Stomach (tissue), 9 donors: Measurements from ENCODE around the gene UGGT2. TPM values are rescaled to one million over a fixed set of nuclear protein-coding genes. Genes with fewer than 3 reads are reported as not detected.

Source experiments
- DNase-seq, 2 donors: peaks; one replicate each; pipeline versions ENCODE4 v3.0.0 to v3.0.0-alpha.2; 2013 to 2019
- H3K27ac ChIP-seq, 5 donors: fragments of 200-600 bp in 4 of 5; sonication (generic) in 4 of 5; one replicate each; pipeline ENCODE4 v1.5.1; 2013 to 2019; ENCODE audit warnings: mild to moderate bottlenecking in 1 of 5, moderate library complexity in 1 of 5
- H3K27me3 ChIP-seq, 3 donors: fragments of 200-600 bp; sonication (generic); one replicate each; pipeline ENCODE4 v1.5.1; 2017 to 2019; ENCODE audit warnings: mixed run types in 1 of 3
- H3K36me3 ChIP-seq, 4 donors: fragments of 200-600 bp; sonication (generic); 1 replicate in 3 of 4; 2 replicates in 1 of 4; pipeline ENCODE4 v1.5.1; 2016 to 2019
- H3K4me1 ChIP-seq, 4 donors: fragments of 200-600 bp; sonication (generic); one replicate each; pipeline ENCODE4 v1.5.1; 2016 to 2019
- H3K4me3 ChIP-seq, 4 donors: fragments of 200-600 bp; sonication (generic) in 3 of 4; one replicate each; pipeline ENCODE4 v1.5.1; 2016 to 2019; ENCODE audit warnings: mild to moderate bottlenecking in 1 of 4
- H3K9me3 ChIP-seq, 4 donors: fragments of 200-600 bp; sonication (generic); one replicate each; pipeline ENCODE4 v1.5.1; 2016 to 2019
- CTCF ChIP-seq, 7 experiments: fragments of 450-650 bp in 4 of 7; fragments of 200-600 bp in 3 of 7; sonication (generic) in 3 of 7; IDR thresholded peaks; one replicate each; pipeline ENCODE4 v1.5.1; 2016 to 2019; ENCODE audit warnings: antibody characterized with exemption in 7 of 7, control low read depth in 2 of 7, mild to moderate bottlenecking in 1 of 7
- EP300 ChIP-seq: sonication (generic); formaldehyde crosslinking; IDR thresholded peaks from one replicate; pipeline ENCODE4 v1.6.1; 2017; ENCODE audit warnings: antibody characterized with exemption
- POLR2A ChIP-seq, 4 donors: fragments of 450-650 bp; IDR thresholded peaks; one replicate each; pipeline ENCODE4 v1.6.1; 2016; ENCODE audit warnings: antibody characterized with exemption in 4 of 4, control low read depth in 2 of 4, mild to moderate bottlenecking in 1 of 4, moderate library complexity in 1 of 4
- POLR2AphosphoS5 ChIP-seq, 3 donors: sonication (generic); formaldehyde crosslinking; IDR thresholded peaks; one replicate each; pipeline ENCODE4 v1.6.1; 2016; ENCODE audit warnings: antibody characterized with exemption in 3 of 3
- WGBS, 5 donors: extraction: QIAGEN DNeasy Blood & Tissue Kit in 3 of 5; methylation state at CpG; one replicate each; pipeline versions ENCODE4 v1.1.5 to v1.1.7; 2013 to 2018; 5-methylcytosine and 5-hydroxymethylcytosine counted together
- intact Hi-C: fragments of 100-400 bp; cut with DNase I; formaldehyde crosslinking; loops from one replicate; pipeline ENCODE4 v1.15.1; 2023; ENCODE audit warnings: low total_unique reads
- polyA plus RNA-seq, 3 donors: library from polyadenylated mRNA; stranded (reverse); fragments of 200-250 nt; gene quantifications; one replicate each; pipeline ENCODE4 v1.2.3, GENCODE V29; 2013
- total RNA-seq, 5 donors: library from RNA; depleted of rRNA; stranded (reverse); fragments of >200 nt; gene quantifications; one replicate each; pipeline versions ENCODE4 v1.1.0 to v1.2.3, GENCODE V29; 2014 to 2016
- donor health status: healthy with polysubstance abuse.
- donor health status: Bipolar disorder and iron deficiency.
- donor health status: healthy.

UGGT2 gene
- total and polyA plus RNA-seq, 8 donors = 2.1 to 140 (median 21.6) TPM

GRCh38 chr13:96025283-96025682 lies 27.9 kb downstream of the UGGT2 start:
- H3K27ac ChIP-seq = no peak overlapping the region
- TF ChIP-seq EP300 (no peak), CTCF (IDR thresholded peaks at IDR 0.05) (no peak), POLR2A (IDR thresholded peaks at IDR 0.05) (no peak), POLR2AphosphoS5 (IDR thresholded peaks at IDR 0.05) (no peak)
- no peak for DNase-seq
- no peak overlapping the region for H3K4me3 ChIP-seq
- intact Hi-C loops = no loop called here
- peaks cover 0 to 7% (median 2%) of the 10 kb centered on the region in 4 donors for H3K4me1 ChIP-seq
- no peaks in the 10 kb centered on the region for H3K9me3 ChIP-seq
- H3K27me3 ChIP-seq = no peaks in the 10 kb centered on the region
- H3K36me3 ChIP-seq = peaks cover 0 to 9% (median 6%) of the 10 kb centered on the region in 4 donors

- intact Hi-C loops = no loop called here
- Histone ChIP-seq H3K27me3 (no peaks in the 10 kb centered on the region), H3K4me1 (peaks cover 0 to 7% (median 2%) of the 10 kb centered on the region in 4 donors), H3K4me3 (no peak overlapping the region), H3K9me3 (peaks cover 0 to 11% (median 6%) of the 10 kb centered on the region in 4 donors), H3K36me3 (peaks cover 0 to 26% (median 16%) of the 10 kb centered on the region in 4 donors), H3K27ac (no peak overlapping the region)
- DNase-seq = peak in 1 of 2 donors; percentile 41
- no peak for TF ChIP-seq POLR2AphosphoS5 (IDR thresholded peaks at IDR 0.05)
- no peak for TF ChIP-seq EP300
- TF ChIP-seq POLR2A (IDR thresholded peaks at IDR 0.05) = no peak
- no peak for TF ChIP-seq CTCF (IDR thresholded peaks at IDR 0.05)
- WGBS, 5 donors = 64 to 78% (median 67%) methylated on average over 2 of the region's 2 CpGs
Observed at GRCh38 chr13:96020931-96021330, 32.3 kb downstream of the UGGT2 start.

- Histone ChIP-seq H3K9me3 (peaks cover 0 to 13% (median 9%) of the 10 kb centered on the region in 4 donors), H3K4me1 (peaks cover 0 to 7% (median 2%) of the 10 kb centered on the region in 4 donors), H3K27ac (no peak overlapping the region), H3K27me3 (no peaks in the 10 kb centered on the region), H3K4me3 (no peak overlapping the region), H3K36me3 (peaks cover 0 to 31% (median 17%) of the 10 kb centered on the region in 4 donors)
- TF ChIP-seq CTCF (IDR thresholded peaks at IDR 0.05) (peak in 5 of 7 experiments; percentile 42 to 73 (median 52)), POLR2AphosphoS5 (IDR thresholded peaks at IDR 0.05) (no peak)
- intact Hi-C loops = no loop called here
- WGBS, 5 donors = 17 to 35% (median 30%) methylated on average over 3 of the region's 3 CpGs
- peak; percentile 49 to 85 for DNase-seq
Observed at GRCh38 chr13:96020155-96020575, 33.0 kb downstream of the UGGT2 start.

- H3K9me3 ChIP-seq = peaks cover 0 to 13% (median 9%) of the 10 kb centered on the region in 4 donors
Observed at GRCh38 chr13:96018135-96018534, 35.1 kb downstream of the UGGT2 start.

More at GRCh38 chr13:96018135-96018534, 35.1 kb downstream of the UGGT2 start:
- 78 to 95% (median 90%) methylated on average over 3 of the region's 3 CpGs for WGBS, 5 donors
- DNase-seq = no peak
- TF ChIP-seq POLR2AphosphoS5 (IDR thresholded peaks at IDR 0.05) (no peak), CTCF (IDR thresholded peaks at IDR 0.05) (no peak), POLR2A (IDR thresholded peaks at IDR 0.05) (no peak), EP300 (no peak)
- intact Hi-C loops = loop anchor here (5.0 kb wide), 1 partner anchor 214 kb away; no protein-coding TSS in a partner anchor
- Histone ChIP-seq H3K36me3 (peaks cover 0 to 21% (median 15%) of the 10 kb centered on the region in 4 donors), H3K4me1 (peaks cover 0 to 7% (median 2%) of the 10 kb centered on the region in 4 donors), H3K27me3 (no peaks in the 10 kb centered on the region), H3K4me3 (no peak overlapping the region), H3K27ac (no peak overlapping the region)
